WI38 (cell line): ENCODE results near the gene COX7A2L.
"Not testable (repeated sequence)": the region's sequence is repeated elsewhere in the genome, so short reads cannot be mapped to it uniquely, and the experiment has no call there.

Source experiments
- H3K4me3 ChIP-seq: 2 replicates; pipeline ENCODE4 v1.5.1; 2011; ENCODE audit warnings: low read depth, mild to moderate bottlenecking, control low read depth, low read length
- CTCF ChIP-seq: IDR thresholded peaks from 2 replicates; pipeline ENCODE4 v1.5.1; 2012; ENCODE audit warnings: low read depth, mild to moderate bottlenecking, control low read depth, low read length

The COX7A2L gene

GRCh38 chr2:42336361-42336965, 24.6 kb downstream of the COX7A2L start:
- H3K4me3 ChIP-seq = no peak overlapping the region
- no peak for TF ChIP-seq CTCF

- no peak for TF ChIP-seq CTCF
Measured at GRCh38 chr2:42335514-42336104, 25.4 kb downstream of the COX7A2L start.

GRCh38 chr2:42334865-42335264, 26.2 kb downstream of the COX7A2L start:
- H3K4me3 ChIP-seq = not testable (repeated sequence)

More at GRCh38 chr2:42335514-42336104, 25.4 kb downstream of the COX7A2L start:
- no peak overlapping the region for H3K4me3 ChIP-seq

- H3K4me3 ChIP-seq = no peak overlapping the region
- no peak for TF ChIP-seq CTCF
Measured at GRCh38 chr2:42334220-42334619, 26.8 kb downstream of the COX7A2L start.

GRCh38 chr2:42333579-42333978, 27.4 kb downstream of the COX7A2L start:
- TF ChIP-seq CTCF = no peak
- H3K4me3 ChIP-seq = no peak overlapping the region

GRCh38 chr2:42332575-42332974, 28.4 kb downstream of the COX7A2L start:
- H3K4me3 ChIP-seq = no peak overlapping the region
- no peak for TF ChIP-seq CTCF

GRCh38 chr2:42331569-42332284, 29.3 kb downstream of the COX7A2L start:
- TF ChIP-seq CTCF = no peak
- no peak overlapping the region for H3K4me3 ChIP-seq
